ENCODE results near the gene IGFBP7. TPM values are rescaled to one million over a fixed set of nuclear protein-coding genes. Genes with fewer than 3 reads are reported as not detected.

The IGFBP7 gene
- total RNA-seq (2022), result 55.2 and 61.9 TPM in 2 replicates
- Bru-seq, nascent RNA, result percentile 63 among the genes with signal in this experiment
- BruChase-seq, experiment 1, labeled RNA remaining after a 6-hour chase, result percentile 41 among the genes with signal in this experiment
- percentile 47 among the genes with signal in this experiment for BruChase-seq, experiment 2, labeled RNA remaining after a 2-hour chase
- long read RNA-seq, transcript IGFBP7-201 (5 exons, 1,427 nt), result major isoform, 101 of 109 reads
- long read RNA-seq, partial matches to known transcripts, result 2 of 109 reads
- long read RNA-seq, other reads (novel, unspliced or antisense), result 3 of 109 reads

GRCh38 chr4:57109847-57110639, at the start of gene IGFBP7:
IGFBP7 (minus strand) TSS chr4:57110385; CDS start chr4:57110351, 34 bp downstream.
- DNase-seq (ENCODE audit: unreplicated experiment), result no peak
- H3K4me3 Mint-ChIP-seq (ENCODE audit: unreplicated experiment), result peak within 1 kb of the TSS; percentile 68
- intact Hi-C loops (cut with micrococcal nuclease), result loop anchor here (10.0 kb wide), 1 partner anchor 75 kb away; no protein-coding TSS in a partner anchor
- BruUV-seq (replicated peaks), result no TSS peak
- H3K27me3 Mint-ChIP-seq (ENCODE audit: insufficient read depth, unreplicated experiment), result no peaks in the 10 kb centered on the region
- TF ChIP-seq CTCF (IDR thresholded peaks at IDR 0.05; ENCODE audit: unreplicated experiment), result no peak
- POLR2A ChIA-PET, result no interaction called here
- peaks cover 30% of the 10 kb centered on the region for H3K4me1 Mint-ChIP-seq (ENCODE audit: insufficient read depth, unreplicated experiment)
- H3K27ac Mint-ChIP-seq (ENCODE audit: low read depth, unreplicated experiment), result no peak within 1 kb of the TSS
- no peaks in the 10 kb centered on the region for H3K9me3 Mint-ChIP-seq (ENCODE audit: unreplicated experiment)
- CTCF ChIA-PET, result interaction anchor here (0.8 kb wide), 1 partner anchor 280 kb away, joined by 4 read pairs; no protein-coding TSS in a partner anchor
- no peaks in the 10 kb centered on the region for H3K36me3 Mint-ChIP-seq (ENCODE audit: insufficient read depth, unreplicated experiment)

GRCh38 chr4:57159866-57160265, 49.7 kb upstream of the IGFBP7 start:
- H3K36me3 Mint-ChIP-seq (ENCODE audit: insufficient read depth, unreplicated experiment), result peaks cover 10% of the 10 kb centered on the region
- no peak overlapping the region for H3K4me3 Mint-ChIP-seq (ENCODE audit: unreplicated experiment)
- peaks cover 24% of the 10 kb centered on the region for H3K4me1 Mint-ChIP-seq (ENCODE audit: insufficient read depth, unreplicated experiment)
- intact Hi-C loops (cut with micrococcal nuclease), result loop anchor here (5.0 to 10.0 kb wide), 3 partner anchors 282 to 1085 kb away; no protein-coding TSS in a partner anchor
- ChIA-PET CTCF (interaction anchor here (0.6 to 11.8 kb wide), 3 partner anchors 122 to 449 kb away, joined by 3 to 213 read pairs (median 5); no protein-coding TSS in a partner anchor), POLR2A (interaction anchor here (0.6 to 0.8 kb wide), 2 partner anchors 11 to 227 kb away, joined by 3 to 4 read pairs; no protein-coding TSS in a partner anchor)
- H3K9me3 Mint-ChIP-seq (ENCODE audit: unreplicated experiment), result no peaks in the 10 kb centered on the region
- no peaks in the 10 kb centered on the region for H3K27me3 Mint-ChIP-seq (ENCODE audit: insufficient read depth, unreplicated experiment)
- no TSS peak for BruUV-seq (replicated peaks)
- DNase-seq (ENCODE audit: unreplicated experiment), result peak; percentile 75
- H3K27ac Mint-ChIP-seq (ENCODE audit: low read depth, unreplicated experiment), result no peak overlapping the region
- no peak for TF ChIP-seq CTCF (IDR thresholded peaks at IDR 0.05; ENCODE audit: unreplicated experiment)

- no TSS peak for BruUV-seq (replicated peaks)
- ChIA-PET CTCF (interaction anchor here (1.2 to 11.8 kb wide), 2 partner anchors 121 to 269 kb away, joined by 5 to 213 read pairs; no protein-coding TSS in a partner anchor), POLR2A (no interaction called here)
- TF ChIP-seq CTCF (IDR thresholded peaks at IDR 0.05; ENCODE audit: unreplicated experiment), result no peak
- H3K36me3 Mint-ChIP-seq (ENCODE audit: insufficient read depth, unreplicated experiment), result peaks cover 1% of the 10 kb centered on the region
- H3K27ac Mint-ChIP-seq (ENCODE audit: low read depth, unreplicated experiment), result no peak overlapping the region
- H3K27me3 Mint-ChIP-seq (ENCODE audit: insufficient read depth, unreplicated experiment), result no peaks in the 10 kb centered on the region
- H3K4me3 Mint-ChIP-seq (ENCODE audit: unreplicated experiment), result no peak overlapping the region
- intact Hi-C loops (cut with micrococcal nuclease), result no loop called here
- DNase-seq (ENCODE audit: unreplicated experiment), result no peak
- no peaks in the 10 kb centered on the region for H3K9me3 Mint-ChIP-seq (ENCODE audit: unreplicated experiment)
- peaks cover 26% of the 10 kb centered on the region for H3K4me1 Mint-ChIP-seq (ENCODE audit: insufficient read depth, unreplicated experiment)
These were observed 48.6 kb upstream of the IGFBP7 start for GRCh38 chr4:57158762-57159161.

- no TSS peak for BruUV-seq (replicated peaks)
- ChIA-PET POLR2A (no interaction called here), CTCF (interaction anchor here (0.6 to 4.0 kb wide), 2 partner anchors 94 to 120 kb away, joined by 3 to 31 read pairs; no protein-coding TSS in a partner anchor)
- Mint-ChIP-seq H3K9me3 (ENCODE audit: unreplicated experiment) (no peaks in the 10 kb centered on the region), H3K4me3 (ENCODE audit: unreplicated experiment) (no peak overlapping the region), H3K27ac (ENCODE audit: low read depth, unreplicated experiment) (no peak overlapping the region), H3K27me3 (ENCODE audit: insufficient read depth, unreplicated experiment) (no peaks in the 10 kb centered on the region), H3K36me3 (ENCODE audit: insufficient read depth, unreplicated experiment) (no peaks in the 10 kb centered on the region), H3K4me1 (ENCODE audit: insufficient read depth, unreplicated experiment) (peaks cover 26% of the 10 kb centered on the region)
- no peak for TF ChIP-seq CTCF (IDR thresholded peaks at IDR 0.05; ENCODE audit: unreplicated experiment)
- intact Hi-C loops (cut with micrococcal nuclease), result no loop called here
- DNase-seq (ENCODE audit: unreplicated experiment), result no peak
These were observed 48.0 kb upstream of the IGFBP7 start for GRCh38 chr4:57158221-57158620.
